DOHH2 (cell line): ENCODE results near the gene CCDC197.

Experiments used
- H3F3A ChIP-seq: fragments of 200-600 bp; sonication (generic), shearing (Covaris generic); 2 replicates; pipeline ENCODE4 v1.6.0; 2016; ENCODE audit warnings: antibody characterized with exemption, mild to moderate bottlenecking; ENCODE audit not compliant: control insufficient read depth, insufficient read depth
- H3K27ac ChIP-seq: fragments of 200-600 bp; sonication (generic); 2 replicates; pipeline ENCODE4 v1.5.1; 2014; ENCODE audit warnings: low read depth, mild to moderate bottlenecking, low read length, moderate library complexity
- H3K27me3 ChIP-seq: fragments of 200-600 bp; sonication (generic); 2 replicates; pipeline ENCODE4 v1.6.1; 2014; ENCODE audit warnings: mild to moderate bottlenecking, low read length, mixed read lengths; ENCODE audit not compliant: control insufficient read depth
- H3K36me3 ChIP-seq: fragments of 200-600 bp; sonication (generic); 2 replicates; pipeline ENCODE4 v1.6.1; 2014; ENCODE audit warnings: mild to moderate bottlenecking, low read length, moderate library complexity, mixed read lengths; ENCODE audit not compliant: control insufficient read depth
- H3K4me1 ChIP-seq: fragments of 200-600 bp; sonication (generic); 2 replicates; pipeline ENCODE4 v1.6.1; 2014; ENCODE audit warnings: mild to moderate bottlenecking, low read length, mixed read lengths; ENCODE audit not compliant: control insufficient read depth
- H3K4me2 ChIP-seq: fragments of 200-600 bp; sonication (generic); 2 replicates; pipeline ENCODE4 v1.6.0; 2014; ENCODE audit warnings: mild to moderate bottlenecking, low read length, moderate library complexity
- H3K4me3 ChIP-seq: fragments of 200-600 bp; sonication (generic); 2 replicates; pipeline ENCODE4 v1.5.1; 2014; ENCODE audit warnings: mild to moderate bottlenecking, low read length, mixed read lengths
- H3K79me2 ChIP-seq: fragments of 200-600 bp; sonication (generic); 2 replicates; pipeline ENCODE4 v1.6.1; 2014; ENCODE audit warnings: mild to moderate bottlenecking, low read length, mixed read lengths; ENCODE audit not compliant: control insufficient read depth
- H3K9me2 ChIP-seq: fragments of 200-600 bp; sonication (generic); replicated peaks from 2 replicates; pipeline ENCODE4 v1.6.1; 2014; ENCODE audit warnings: mild to moderate bottlenecking, low read length, mixed read lengths; ENCODE audit not compliant: control insufficient read depth
- H3K9me3 ChIP-seq: fragments of 200-600 bp; sonication (generic); 2 replicates; pipeline ENCODE4 v1.6.1; 2014; ENCODE audit warnings: antibody characterized with exemption, low read length, mixed read lengths; ENCODE audit not compliant: control insufficient read depth, insufficient read depth
- H4K20me1 ChIP-seq: fragments of 200-600 bp; sonication (generic); 2 replicates; pipeline ENCODE4 v1.6.0; 2014; ENCODE audit warnings: low read depth, mild to moderate bottlenecking, antibody characterized with exemption, low read length, moderate library complexity; ENCODE audit not compliant: control insufficient read depth, insufficient read depth
- CTCF ChIP-seq: fragments of 200-600 bp; sonication (generic); IDR thresholded peaks from one replicate; pipeline ENCODE4 v1.5.1; 2014; ENCODE audit warnings: antibody characterized with exemption, mild to moderate bottlenecking, low read depth, low read length; ENCODE audit not compliant: poor library complexity, severe bottlenecking
- EZH2phosphoT487 ChIP-seq: fragments of 200-600 bp; sonication (generic); IDR thresholded peaks from 2 replicates; pipeline ENCODE4 v1.6.1; 2017; ENCODE audit warnings: borderline replicate concordance, mild to moderate bottlenecking, antibody characterized with exemption, low read length, moderate library complexity, mixed read lengths

CCDC197 gene

DNA sequence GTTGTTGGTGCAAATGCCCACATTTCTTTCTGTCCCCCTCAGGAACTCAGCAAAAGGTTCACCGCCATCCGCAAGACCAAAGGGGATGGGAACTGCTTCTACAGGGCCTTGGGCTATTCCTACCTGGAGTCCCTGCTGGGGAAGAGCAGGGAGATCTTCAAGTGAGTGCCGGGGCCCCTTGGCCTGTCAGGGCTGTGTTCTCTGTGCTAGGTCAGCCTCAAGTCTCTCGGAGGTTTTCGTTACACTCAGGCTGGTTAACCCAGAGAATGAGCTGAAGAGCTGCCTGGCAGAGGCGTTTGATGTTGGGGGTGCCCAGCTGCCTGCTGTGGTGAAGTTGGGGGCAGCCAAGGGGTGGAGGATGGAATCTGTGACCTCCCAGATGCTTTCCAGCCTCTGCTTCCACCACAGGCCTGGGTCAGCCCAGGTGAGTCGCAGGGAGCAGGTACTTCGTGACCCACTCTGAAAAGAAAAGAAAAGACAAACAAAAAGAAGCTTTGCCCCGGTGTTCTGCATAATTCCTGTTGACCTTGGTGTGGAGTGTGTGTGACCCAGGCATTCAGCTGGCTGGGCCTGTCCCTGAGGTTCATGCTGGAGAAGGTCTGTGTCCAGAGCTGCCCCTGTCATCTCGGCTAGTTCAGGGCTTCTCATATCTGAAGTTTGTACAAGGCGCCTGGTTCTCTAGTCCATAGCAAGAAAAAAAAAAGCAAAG lies 42.0 kb downstream of the CCDC197 start:
- TF ChIP-seq EZH2phosphoT487, result no peak
- H3K79me2 ChIP-seq, result no peaks in the 10 kb centered on the region
- no peaks in the 10 kb centered on the region for H3K36me3 ChIP-seq
- H3K4me3 ChIP-seq, result no peak overlapping the region
- H3K27me3 ChIP-seq, result no peaks in the 10 kb centered on the region
- no peaks in the 10 kb centered on the region for H3K9me2 ChIP-seq
- no peaks in the 10 kb centered on the region for H3K9me3 ChIP-seq
- no peak overlapping the region for H3K4me2 ChIP-seq
- no peaks in the 10 kb centered on the region for H3F3A ChIP-seq
- no peaks in the 10 kb centered on the region for H4K20me1 ChIP-seq
- H3K27ac ChIP-seq, result no peak overlapping the region
- no peaks in the 10 kb centered on the region for H3K4me1 ChIP-seq

DNA sequence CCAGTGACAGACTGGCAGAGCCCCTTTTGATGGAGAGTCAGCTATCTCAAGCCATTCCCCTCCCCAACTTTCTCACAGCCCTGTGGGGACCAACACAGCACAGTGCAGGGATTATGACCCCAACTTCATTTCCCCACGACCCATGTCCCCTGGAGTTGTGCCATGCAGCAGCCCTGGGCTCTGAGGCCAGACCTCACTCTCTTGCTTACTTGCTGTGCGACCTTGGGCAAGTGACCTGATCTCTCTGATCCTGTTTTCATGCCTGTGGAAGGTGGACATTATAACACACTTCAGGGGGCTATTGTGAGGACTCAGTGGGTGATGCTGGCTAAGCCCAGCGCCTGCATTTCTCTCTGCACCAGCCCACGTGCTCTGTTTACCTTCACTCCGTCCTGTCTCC lies 43.1 kb downstream of the CCDC197 start:
- no peaks in the 10 kb centered on the region for H3F3A ChIP-seq
- no peak for TF ChIP-seq EZH2phosphoT487
- H3K27ac ChIP-seq, result no peak overlapping the region
- H4K20me1 ChIP-seq, result no peaks in the 10 kb centered on the region
- H3K79me2 ChIP-seq, result no peaks in the 10 kb centered on the region
- no peak overlapping the region for H3K4me3 ChIP-seq
- H3K4me2 ChIP-seq, result no peak overlapping the region
- H3K27me3 ChIP-seq, result no peaks in the 10 kb centered on the region
- H3K9me2 ChIP-seq, result no peaks in the 10 kb centered on the region
- H3K36me3 ChIP-seq, result peaks cover 10% of the 10 kb centered on the region
- H3K9me3 ChIP-seq, result no peaks in the 10 kb centered on the region
- H3K4me1 ChIP-seq, result no peaks in the 10 kb centered on the region

GRCh38 chr14:94040796-94041195 lies 43.7 kb downstream of the CCDC197 start:
- H4K20me1 ChIP-seq, result no peaks in the 10 kb centered on the region
- no peak overlapping the region for H3K4me3 ChIP-seq
- H3K36me3 ChIP-seq, result peaks cover 15% of the 10 kb centered on the region
- H3K79me2 ChIP-seq, result no peaks in the 10 kb centered on the region
- no peak overlapping the region for H3K27ac ChIP-seq
- H3F3A ChIP-seq, result no peaks in the 10 kb centered on the region
- no peaks in the 10 kb centered on the region for H3K9me2 ChIP-seq
- no peaks in the 10 kb centered on the region for H3K4me1 ChIP-seq
- no peaks in the 10 kb centered on the region for H3K27me3 ChIP-seq
- H3K4me2 ChIP-seq, result no peak overlapping the region
- TF ChIP-seq CTCF, result no peak
- TF ChIP-seq EZH2phosphoT487, result no peak
- H3K9me3 ChIP-seq, result no peaks in the 10 kb centered on the region

GRCh38 chr14:94041551-94042346 lies 44.6 kb downstream of the CCDC197 start:
- H3K27ac ChIP-seq, result no peak overlapping the region
- no peaks in the 10 kb centered on the region for H3K9me2 ChIP-seq
- TF ChIP-seq CTCF (no peak), EZH2phosphoT487 (no peak)
- H3K4me3 ChIP-seq, result no peak overlapping the region
- H3K79me2 ChIP-seq, result no peaks in the 10 kb centered on the region
- no peaks in the 10 kb centered on the region for H3K9me3 ChIP-seq
- no peaks in the 10 kb centered on the region for H3K27me3 ChIP-seq
- peaks cover 21% of the 10 kb centered on the region for H3K36me3 ChIP-seq
- no peaks in the 10 kb centered on the region for H4K20me1 ChIP-seq
- H3K4me2 ChIP-seq, result no peak overlapping the region
- H3F3A ChIP-seq, result no peaks in the 10 kb centered on the region
- no peaks in the 10 kb centered on the region for H3K4me1 ChIP-seq
